Dendritic cell treated with granulocyte-macrophage colony-stimulating factor and Interleukin-4, amounts not matched to agents 40 ng/mL and 50 ng/mL, for 4 days (primary cell): Measurements from ENCODE around the gene PYDC2.

ENCODE experiments used
- H3K27ac Mint-ChIP-seq: one replicate; pipeline ENCODE4 v1.8.0; 2022; ENCODE audit warnings: mild to moderate bottlenecking, mixed read lengths
- H3K27me3 Mint-ChIP-seq: one replicate; pipeline ENCODE4 v1.8.0; 2022; ENCODE audit warnings: mild to moderate bottlenecking, mixed read lengths
- H3K36me3 Mint-ChIP-seq: one replicate; pipeline ENCODE4 v1.8.0; 2022; ENCODE audit warnings: low read depth, mixed read lengths
- H3K4me1 Mint-ChIP-seq: one replicate; pipeline ENCODE4 v1.8.0; 2022; ENCODE audit warnings: low read depth, mixed read lengths
- H3K4me3 Mint-ChIP-seq: one replicate; pipeline ENCODE4 v1.8.0; 2022; ENCODE audit warnings: mild to moderate bottlenecking, moderate library complexity, mixed read lengths
- H3K9me3 Mint-ChIP-seq: one replicate; pipeline ENCODE4 v1.8.0; 2022; ENCODE audit warnings: mixed read lengths
- intact Hi-C: fragments of 100-400 bp; cut with micrococcal nuclease; formaldehyde crosslinking; loops from one replicate; pipeline ENCODE4 v1.15.0; 2022

PYDC2 gene

DNA sequence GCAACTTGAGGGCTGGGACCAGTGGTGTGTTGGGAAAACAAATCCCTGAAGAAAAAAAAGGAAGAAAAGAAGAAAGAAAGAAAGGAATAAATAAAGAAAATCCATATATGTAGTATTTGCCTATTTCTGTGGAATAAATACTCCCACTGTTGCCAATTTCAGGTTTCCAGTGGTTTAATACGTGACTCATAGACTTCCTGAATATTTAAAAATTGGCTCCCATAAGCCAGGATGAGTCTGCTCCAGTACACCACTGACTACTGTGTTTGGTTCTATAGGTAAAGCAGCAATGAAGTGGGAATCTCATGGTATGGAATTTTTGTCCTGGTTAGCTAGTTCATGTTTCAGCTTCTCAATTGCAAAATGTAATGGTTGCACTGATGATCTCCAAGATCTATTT lies 31.6 kb downstream of the PYDC2 start:
- intact Hi-C loops: no loop called here
- H3K4me3 Mint-ChIP-seq: no peak overlapping the region
- no peaks in the 10 kb centered on the region for H3K4me1 Mint-ChIP-seq
- H3K9me3 Mint-ChIP-seq: peaks cover 7% of the 10 kb centered on the region
- H3K27me3 Mint-ChIP-seq: no peaks in the 10 kb centered on the region
- no peaks in the 10 kb centered on the region for H3K36me3 Mint-ChIP-seq
- no peak overlapping the region for H3K27ac Mint-ChIP-seq

DNA sequence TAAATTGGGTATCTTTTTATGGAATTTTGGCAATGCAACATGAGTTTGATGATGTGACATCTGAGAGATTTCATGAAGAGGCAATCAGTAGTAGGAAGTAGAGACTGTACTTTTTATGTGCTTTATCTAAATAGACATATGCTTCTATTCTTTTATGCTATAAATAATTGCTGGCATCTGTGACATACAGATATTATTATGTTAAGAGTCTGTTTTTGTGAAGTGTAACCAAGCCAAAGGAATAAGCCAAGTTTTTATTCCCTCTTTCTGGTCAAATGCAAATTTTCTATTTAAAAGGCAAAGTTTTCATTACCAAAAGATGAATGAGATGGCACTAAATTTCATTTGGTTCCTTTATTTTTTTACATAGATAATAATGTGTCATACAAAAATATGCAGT lies 32.4 kb downstream of the PYDC2 start:
- no peaks in the 10 kb centered on the region for H3K36me3 Mint-ChIP-seq
- H3K27me3 Mint-ChIP-seq: no peaks in the 10 kb centered on the region
- intact Hi-C loops: no loop called here
- H3K4me1 Mint-ChIP-seq: no peaks in the 10 kb centered on the region
- H3K27ac Mint-ChIP-seq: no peak overlapping the region
- no peaks in the 10 kb centered on the region for H3K9me3 Mint-ChIP-seq
- no peak overlapping the region for H3K4me3 Mint-ChIP-seq

DNA sequence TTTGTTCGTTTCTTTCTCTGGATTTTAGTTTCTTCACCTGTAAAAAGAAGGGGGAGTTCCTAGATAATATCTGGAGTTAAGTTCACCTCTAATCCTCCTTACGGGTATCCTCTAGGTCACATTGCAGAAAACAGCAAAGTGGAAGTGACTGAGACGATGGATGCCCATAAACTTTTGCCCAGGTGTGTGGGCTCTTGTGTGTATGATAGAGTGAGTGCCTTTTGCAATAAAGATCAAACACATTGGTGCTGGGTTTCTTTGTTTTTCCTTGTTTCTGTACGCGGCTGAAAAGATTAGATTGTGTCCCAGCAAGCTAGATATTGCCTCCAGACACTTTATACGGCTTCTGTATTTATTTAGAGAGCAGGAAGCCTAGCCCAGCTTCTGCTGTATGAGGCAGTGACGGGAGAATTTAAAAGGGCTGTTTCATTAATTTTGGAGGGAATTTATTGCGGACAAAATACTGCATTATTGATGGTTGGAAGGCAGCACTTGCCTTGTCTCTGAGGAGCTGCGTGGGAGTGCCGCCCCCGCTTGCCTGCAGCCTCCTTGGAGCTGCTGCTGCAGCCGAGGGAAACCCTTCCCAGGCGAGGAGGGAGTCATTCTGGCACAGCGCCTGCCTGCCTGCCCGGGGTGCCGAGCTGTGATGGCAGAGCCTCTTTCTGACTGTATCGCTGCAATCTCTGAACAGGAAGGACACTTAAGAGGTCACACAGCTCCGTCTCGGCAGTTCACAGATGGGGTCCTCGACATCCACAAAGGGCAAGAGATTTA lies 38.5 kb downstream of the PYDC2 start:
- no peaks in the 10 kb centered on the region for H3K36me3 Mint-ChIP-seq
- H3K4me1 Mint-ChIP-seq: no peaks in the 10 kb centered on the region
- H3K27ac Mint-ChIP-seq: no peak overlapping the region
- H3K4me3 Mint-ChIP-seq: no peak overlapping the region
- no peaks in the 10 kb centered on the region for H3K27me3 Mint-ChIP-seq
- intact Hi-C loops: no loop called here
- no peaks in the 10 kb centered on the region for H3K9me3 Mint-ChIP-seq

DNA sequence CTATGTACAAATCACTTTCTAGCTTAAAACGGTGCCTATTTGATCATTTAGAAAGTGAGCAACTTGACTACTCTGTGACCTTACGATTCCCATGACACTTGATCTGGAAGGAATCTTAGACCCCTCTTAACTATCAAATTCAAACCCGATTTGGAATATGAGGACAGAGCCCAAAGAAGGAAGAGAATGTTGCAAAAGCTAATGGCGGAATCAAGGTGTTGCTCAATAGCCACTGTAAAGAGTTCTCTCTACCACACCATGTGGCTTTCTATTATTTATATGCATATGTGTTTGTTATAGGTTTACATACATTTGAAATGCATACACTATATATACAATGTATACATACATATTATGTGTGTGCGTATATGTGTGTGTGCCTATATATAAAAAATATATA lies 39.9 kb downstream of the PYDC2 start:
- Mint-ChIP-seq H3K27ac (no peak overlapping the region), H3K9me3 (no peaks in the 10 kb centered on the region), H3K36me3 (no peaks in the 10 kb centered on the region), H3K27me3 (no peaks in the 10 kb centered on the region), H3K4me1 (no peaks in the 10 kb centered on the region), H3K4me3 (no peak overlapping the region)
- intact Hi-C loops: no loop called here

DNA sequence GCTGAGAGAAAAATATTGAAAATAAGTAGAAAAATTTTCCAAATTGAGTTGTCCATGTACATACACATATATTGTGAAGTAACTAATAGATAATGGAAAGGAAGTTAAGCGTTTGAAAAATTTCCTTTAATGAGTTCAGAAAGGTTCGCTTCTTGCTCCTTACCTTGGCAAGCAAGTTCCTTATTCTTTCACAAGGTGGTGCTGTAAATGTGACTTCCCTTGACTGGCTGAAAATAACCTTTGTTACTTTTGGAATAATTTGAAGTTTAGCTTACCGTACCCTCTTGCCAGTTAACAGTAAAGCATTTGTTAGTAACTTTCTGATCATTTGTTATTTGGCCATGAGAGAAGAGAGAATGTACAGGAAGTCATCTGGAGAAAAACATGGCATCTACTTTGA lies 41.6 kb downstream of the PYDC2 start:
- H3K4me3 Mint-ChIP-seq: no peak overlapping the region
- no peaks in the 10 kb centered on the region for H3K36me3 Mint-ChIP-seq
- intact Hi-C loops: no loop called here
- H3K27me3 Mint-ChIP-seq: no peaks in the 10 kb centered on the region
- H3K27ac Mint-ChIP-seq: no peak overlapping the region
- H3K9me3 Mint-ChIP-seq: no peaks in the 10 kb centered on the region
- H3K4me1 Mint-ChIP-seq: no peaks in the 10 kb centered on the region

DNA sequence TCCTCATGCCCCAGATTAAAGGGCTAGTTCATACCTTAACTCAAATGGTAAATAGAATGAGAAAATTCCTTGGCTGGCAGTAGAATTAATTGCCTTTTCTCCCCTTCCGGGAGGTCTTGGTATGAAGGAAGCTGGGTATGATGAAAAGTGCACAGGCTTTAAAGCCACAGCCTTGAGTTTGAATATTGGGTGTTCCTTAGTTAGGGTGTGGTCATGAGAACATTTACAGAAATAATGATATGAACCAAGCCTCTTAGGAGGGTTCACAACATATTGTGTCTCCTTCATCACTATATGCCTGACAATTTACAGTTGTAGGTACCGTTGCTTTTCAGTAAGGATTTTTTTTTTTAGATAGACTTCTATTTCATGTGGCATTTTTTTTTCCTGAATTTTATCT lies 48.1 kb downstream of the PYDC2 start:
- no peaks in the 10 kb centered on the region for H3K36me3 Mint-ChIP-seq
- no peaks in the 10 kb centered on the region for H3K27me3 Mint-ChIP-seq
- intact Hi-C loops: no loop called here
- no peaks in the 10 kb centered on the region for H3K9me3 Mint-ChIP-seq
- H3K4me1 Mint-ChIP-seq: no peaks in the 10 kb centered on the region
- H3K27ac Mint-ChIP-seq: no peak overlapping the region
- H3K4me3 Mint-ChIP-seq: no peak overlapping the region
